PFSK-1 (cell line): Measurements from ENCODE around the gene SLC6A13.

Experiments
- FOXP2 ChIP-seq: optimal IDR thresholded peaks from 2 replicates; pipeline ENCODE3; 2011; ENCODE audit warnings: borderline replicate concordance, control low read depth, inconsistent platforms; ENCODE audit not compliant: insufficient read depth; ENCODE audit errors: extremely low read length, extremely low read depth
- POLR2AphosphoS5 ChIP-seq: IDR thresholded peaks from 2 replicates; pipeline ENCODE4 v1.6.1; 2012; ENCODE audit warnings: low read depth, mild to moderate bottlenecking, control low read depth, low read length, moderate library complexity
- REST ChIP-seq, 2 experiments: IDR thresholded peaks; 2 replicates each; pipeline versions ENCODE4 v1.6.1 to v1.8.0; 2011 to 2012; ENCODE audit warnings: low read depth in 2 of 2, low read length in 2 of 2, control low read depth in 1 of 2, inconsistent platforms in 1 of 2, mild to moderate bottlenecking in 1 of 2, moderate library complexity in 1 of 2; ENCODE audit not compliant: insufficient read depth in 1 of 2
- SIN3A ChIP-seq: IDR thresholded peaks from 2 replicates; pipeline ENCODE4 v1.6.1; 2012; ENCODE audit warnings: mild to moderate bottlenecking, low read length, moderate library complexity, borderline replicate concordance; ENCODE audit not compliant: insufficient read depth
- TAF1 ChIP-seq: IDR thresholded peaks from 2 replicates; pipeline ENCODE4 v1.6.1; 2012; ENCODE audit warnings: low read length, control low read depth, borderline replicate concordance; ENCODE audit not compliant: insufficient read depth

SLC6A13 gene

DNA sequence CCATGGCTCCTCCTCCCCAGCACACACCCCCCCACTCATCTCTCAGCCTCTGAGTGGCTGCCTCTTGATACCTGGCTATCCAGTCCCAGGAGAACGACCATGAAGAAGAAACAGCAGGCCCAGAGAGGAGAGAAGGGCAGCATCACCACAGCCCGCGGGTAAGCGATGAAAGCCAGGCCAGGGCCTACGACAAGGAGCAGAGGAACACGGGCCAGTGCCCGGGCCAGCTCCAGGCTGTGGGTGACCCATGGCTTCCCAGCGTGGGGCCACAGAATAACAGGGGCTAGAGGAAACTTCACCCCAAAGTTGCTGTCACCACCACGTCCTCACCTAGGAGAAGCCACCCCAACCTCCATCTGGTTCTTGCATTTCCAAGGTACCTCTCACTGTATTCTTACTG is 38.3 kb downstream of the SLC6A13 start:
- TF ChIP-seq POLR2AphosphoS5 (no peak), SIN3A (no peak), REST (IDR thresholded peaks at IDR 0.05; ENCODE audit: insufficient read depth in 1 of 2, low read depth in 2 of 2, low read length in 2 of 2) (no peak), TAF1 (no peak), FOXP2 (no peak)

DNA sequence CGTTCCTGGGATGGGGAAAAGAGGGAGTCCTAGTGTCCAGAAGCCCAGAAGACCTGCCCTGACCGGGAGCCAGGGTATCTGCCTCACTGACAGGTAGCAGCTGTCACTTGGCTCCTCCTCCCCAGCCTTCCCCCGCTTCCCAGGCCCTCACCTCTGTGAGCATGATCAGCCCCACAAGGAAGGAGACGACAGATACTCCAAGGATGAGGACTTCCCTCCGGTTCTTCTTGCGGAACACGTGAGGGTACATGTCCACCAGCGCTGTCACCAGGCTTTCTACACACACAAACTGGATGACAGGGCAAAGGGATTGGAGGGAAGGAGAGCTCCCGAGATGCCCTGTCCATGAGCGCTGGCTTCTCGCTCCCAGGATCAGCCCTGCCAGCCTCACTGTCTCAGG is 38.8 kb downstream of the SLC6A13 start:
- no peak for TF ChIP-seq REST (IDR thresholded peaks at IDR 0.05; ENCODE audit: insufficient read depth in 1 of 2, low read depth in 2 of 2, low read length in 2 of 2)
- TF ChIP-seq POLR2AphosphoS5, result no peak
- TF ChIP-seq SIN3A, result no peak
- no peak for TF ChIP-seq FOXP2
- no peak for TF ChIP-seq TAF1

DNA sequence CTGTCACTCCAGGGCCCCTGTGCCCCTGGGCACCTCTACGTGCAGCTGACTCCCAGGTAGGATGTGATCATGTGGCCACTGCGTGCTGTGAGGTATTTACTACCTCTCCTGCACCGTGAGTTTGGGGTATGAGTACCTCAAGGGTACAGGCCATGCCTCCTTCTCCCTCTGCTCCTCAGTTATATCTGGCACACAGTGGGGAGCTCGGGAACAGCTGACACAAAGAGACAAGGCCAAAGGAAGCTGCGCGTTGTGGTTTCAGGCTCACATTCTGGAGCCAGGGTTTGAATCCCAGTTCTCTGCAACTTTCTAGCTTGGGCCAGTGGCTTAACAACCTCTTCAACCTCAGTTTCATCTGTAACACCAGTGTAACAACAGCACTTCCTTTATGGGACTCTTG is 40.9 kb downstream of the SLC6A13 start:
- TF ChIP-seq POLR2AphosphoS5 (no peak), SIN3A (no peak), TAF1 (no peak), REST (IDR thresholded peaks at IDR 0.05; ENCODE audit: insufficient read depth in 1 of 2, low read depth in 2 of 2, low read length in 2 of 2) (no peak), FOXP2 (no peak)

- TF ChIP-seq REST (IDR thresholded peaks at IDR 0.05; ENCODE audit: insufficient read depth in 1 of 2, low read depth in 2 of 2, low read length in 2 of 2), result no peak
- TF ChIP-seq FOXP2, result no peak
- TF ChIP-seq POLR2AphosphoS5, result no peak
- no peak for TF ChIP-seq SIN3A
- no peak for TF ChIP-seq TAF1
These were observed 41.6 kb downstream of the SLC6A13 start for GRCh38 chr12:220946-221550.

GRCh38 chr12:220491-220890 is 42.1 kb downstream of the SLC6A13 start:
- TF ChIP-seq POLR2AphosphoS5, result no peak
- TF ChIP-seq FOXP2, result no peak
- no peak for TF ChIP-seq REST (IDR thresholded peaks at IDR 0.05; ENCODE audit: insufficient read depth in 1 of 2, low read depth in 2 of 2, low read length in 2 of 2)
- no peak for TF ChIP-seq SIN3A
- no peak for TF ChIP-seq TAF1
